ENCODE data around the gene EXOC3L2. TPM values are rescaled to one million over a fixed set of nuclear protein-coding genes. Genes with fewer than 3 reads are reported as not detected.

The EXOC3L2 gene
- total and polyA plus RNA-seq, 2 of the 8 experiments (the other 6 are each of a cell fraction or from before 2014, with no cell fraction given): 1.4 to 1.6 TPM

- H3K79me1 ChIP-seq (ENCODE audit: low read depth, low read length): no peaks in the 10 kb centered on the region
Measured at GRCh38 chr19:45245826-45246225, 619 bp upstream of the EXOC3L2 start.

More at GRCh38 chr19:45245826-45246225, 619 bp upstream of the EXOC3L2 start:
- Histone ChIP-seq H3K27ac (ENCODE audit: low read depth, low read length) (no peak overlapping the region), H2BK12ac (ENCODE audit: low read depth, low read length) (no peak overlapping the region), H3K23ac (ENCODE audit: insufficient read length) (no peak overlapping the region), H2BK120ac (replicated peaks; ENCODE audit: low read depth, low read length) (no peak overlapping the region), H4K8ac (ENCODE audit: extremely low read depth, insufficient read depth, low read length) (no peak overlapping the region), H4K91ac (replicated peaks; ENCODE audit: insufficient read length, low read length) (no peak overlapping the region), H3K4me3 (ENCODE audit: extremely low read depth in 1 of 4, insufficient read depth in 2 of 4, low read depth in 3 of 4, low read length in 4 of 4) (no peak overlapping the region), H3K4me2 (ENCODE audit: insufficient read depth in 1 of 2, low read depth in 2 of 2, low read length in 2 of 2) (no peak overlapping the region), H3K27me3 (replicated peaks in 1 of 4; ENCODE audit: control insufficient read depth in 3 of 4, extremely low read depth in 1 of 4, insufficient read depth in 3 of 4, low read length in 3 of 4) (peaks cover 0 to 10% (median 9%) of the 10 kb centered on the region in 4 experiments; a peak in 5 of 7 replicates), H3K4ac (replicated peaks; ENCODE audit: insufficient read length, low read depth, low read length) (no peak overlapping the region), H3K14ac (ENCODE audit: insufficient read length) (no peak overlapping the region), H4K20me1 (replicated peaks in 1 of 2; ENCODE audit: control insufficient read depth in 1 of 2, insufficient read depth in 2 of 2, low read length in 2 of 2) (no peaks in the 10 kb centered on the region), H2BK5ac (ENCODE audit: low read depth, low read length) (no peak overlapping the region), H3K9me3 (ENCODE audit: insufficient read depth in 2 of 2, low read depth in 1 of 2, low read length in 1 of 2) (no peaks in the 10 kb centered on the region), H3K9ac (replicated peaks in 1 of 4; ENCODE audit: extremely low read depth in 1 of 4, low read depth in 3 of 4, low read length in 3 of 4) (no peak overlapping the region), H3K79me2 (ENCODE audit: control insufficient read depth in 1 of 2, insufficient read depth in 2 of 2, low read length in 2 of 2) (no peaks in the 10 kb centered on the region), H3K36me3 (ENCODE audit: control insufficient read depth in 2 of 4, insufficient read depth in 4 of 4, low read length in 3 of 4) (no peaks in the 10 kb centered on the region), H3K23me2 (ENCODE audit: low read depth, low read length) (peaks cover 6% of the 10 kb centered on the region), H4K5ac (ENCODE audit: insufficient read length, low read depth, low read length) (no peak overlapping the region), H2AFZ (ENCODE audit: low read length) (no peak overlapping the region), H2AK5ac (ENCODE audit: low read depth, low read length) (no peak overlapping the region), H2BK20ac (ENCODE audit: low read length) (no peak overlapping the region), H3K56ac (replicated peaks; ENCODE audit: insufficient read length, low read depth, low read length) (no peak overlapping the region), H3K18ac (ENCODE audit: extremely low read depth, low read length) (no peak overlapping the region), H3K4me1 (replicated peaks in 1 of 4; ENCODE audit: control insufficient read depth in 3 of 4, insufficient read depth in 4 of 4, low read length in 3 of 4) (peaks cover 0 to 5% (median 1%) of the 10 kb centered on the region in 4 experiments; a peak in 3 of 7 replicates), H2BK15ac (ENCODE audit: low read length) (no peak overlapping the region)
- TF ChIP-seq RNF2 (IDR thresholded peaks at IDR 0.05; ENCODE audit: borderline replicate concordance, low read depth, low read length, missing control alignments, poor library complexity, severe bottlenecking) (no peak), CHD1 (IDR thresholded peaks at IDR 0.05; ENCODE audit: low read depth, low read length) (no peak), SRF (IDR thresholded peaks at IDR 0.05; ENCODE audit: low read depth, low read length) (no peak), CBX5 (IDR thresholded peaks at IDR 0.05; ENCODE audit: low read depth, low read length) (no peak), TCF12 (IDR thresholded peaks at IDR 0.05; ENCODE audit: low read depth, low read length) (no peak), TAF1 (IDR thresholded peaks at IDR 0.05; ENCODE audit: low read depth, low read length) (no peak)
- DNase-seq (ENCODE audit: low read depth in 1 of 2, low spot score in 2 of 2) (no peak), FAIRE-seq (no peak)
- ChIA-PET POLR2A (ENCODE audit: partially characterized antibody) (interaction anchor here (1.6 to 1.7 kb wide), 2 partner anchors 12 to 23 kb away, joined by 3 to 9 read pairs; no protein-coding TSS in a partner anchor), CTCF (ENCODE audit: partially characterized antibody) (interaction anchor here (0.7 to 10.1 kb wide), 10 partner anchors 12 to 97 kb away, joined by 3 to 106 read pairs (median 4); partner anchors contain the start of gene NKPD1)
- WGBS, 2 experiments (ENCODE audit: extremely low coverage in 1 of 2, insufficient coverage in 1 of 2, insufficient read length in 1 of 2, insufficient replicate concordance in 2 of 2, low coverage in 1 of 2, low lambda C conversion rate in 2 of 2, missing lambda C conversion rate in 1 of 2): 81% methylated on average over 3 of the region's 4 CpGs; no CpG with 5 or more reads in 1 of the 2 experiments

Measured in H1 (cell line).